ENCODE measurements around the gene HSD11B1. TPM values are rescaled to one million over a fixed set of nuclear protein-coding genes. Genes with fewer than 3 reads are reported as not detected.

The HSD11B1 gene
- polyA plus RNA-seq, 1 donor = not detected

Other genes starting within 250 kb of the HSD11B1 start
- gene CAMK1G, start 121.1 kb upstream of the HSD11B1 start, polyA plus RNA-seq (ENCODE audit: insufficient read length) = 5.2 TPM
- gene LAMB3, start 52.4 kb upstream of the HSD11B1 start, polyA plus RNA-seq (ENCODE audit: insufficient read length) = 0.58 TPM
- gene G0S2, start 29.4 kb upstream of the HSD11B1 start, polyA plus RNA-seq (ENCODE audit: insufficient read length) = 5.3 TPM
- gene TRAF3IP3, start 51.2 kb downstream of the HSD11B1 start, polyA plus RNA-seq (ENCODE audit: insufficient read length) = 1.7 TPM
- 4.3 TPM for gene C1orf74, start 79.7 kb downstream of the HSD11B1 start, polyA plus RNA-seq (ENCODE audit: insufficient read length)
- 18.6 TPM for gene IRF6, start 101.3 kb downstream of the HSD11B1 start, polyA plus RNA-seq (ENCODE audit: insufficient read length)
- gene UTP25, start 123.1 kb downstream of the HSD11B1 start, polyA plus RNA-seq (ENCODE audit: insufficient read length) = 11.9 TPM
- 0.57 TPM for gene SYT14, start 233.4 kb downstream of the HSD11B1 start, polyA plus RNA-seq (ENCODE audit: insufficient read length)

Data from left kidney (tissue), 1 donor.